NK-92 (cell line): Measurements from ENCODE around the gene BTG4.

ENCODE experiments used
- DNase-seq: peaks from one replicate; lab custom pipeline; 2025; ENCODE audit not compliant: unreplicated experiment; lab: John Stamatoyannopoulos, UW

The BTG4 gene

GRCh38 chr11:111537336-111537860 is 25.2 kb upstream of the BTG4 start:
- no peak for DNase-seq

GRCh38 chr11:111535281-111535680 is 23.1 kb upstream of the BTG4 start:
- DNase-seq, result no peak

- no peak for DNase-seq
Measured at GRCh38 chr11:111532365-111532709, 20.2 kb upstream of the BTG4 start.

- no peak for DNase-seq
Measured at GRCh38 chr11:111531687-111532364, 19.6 kb upstream of the BTG4 start.

- no peak for DNase-seq
Measured at GRCh38 chr11:111531136-111531535, 18.9 kb upstream of the BTG4 start.

GRCh38 chr11:111530091-111530490 is 17.9 kb upstream of the BTG4 start:
- no peak for DNase-seq

- no peak for DNase-seq
Measured at GRCh38 chr11:111528557-111528956, 16.4 kb upstream of the BTG4 start.

- no peak for DNase-seq
Measured at GRCh38 chr11:111527279-111527678, 15.1 kb upstream of the BTG4 start.

GRCh38 chr11:111526501-111526900 is 14.3 kb upstream of the BTG4 start:
- no peak for DNase-seq

GRCh38 chr11:111525456-111525855 is 13.3 kb upstream of the BTG4 start:
- DNase-seq, result no peak

GRCh38 chr11:111524056-111524455 is 11.9 kb upstream of the BTG4 start:
- DNase-seq, result no peak

GRCh38 chr11:111523343-111523742 is 11.2 kb upstream of the BTG4 start:
- DNase-seq, result no peak

- no peak for DNase-seq
Measured at GRCh38 chr11:111522426-111522825, 10.2 kb upstream of the BTG4 start.

- no peak for DNase-seq
Measured at GRCh38 chr11:111521135-111521534, 8.9 kb upstream of the BTG4 start.

- no peak for DNase-seq
Measured at GRCh38 chr11:111520560-111520959, 8.4 kb upstream of the BTG4 start.

- no peak for DNase-seq
Measured at GRCh38 chr11:111518668-111519067, 6.5 kb upstream of the BTG4 start.

- DNase-seq, result no peak
Measured at GRCh38 chr11:111515591-111515990, 3.4 kb upstream of the BTG4 start.

GRCh38 chr11:111514216-111515031 is 2.2 kb upstream of the BTG4 start, which contains the start of gene HOATZ:
Gene HOATZ, plus strand, starts transcription at chr11:111514778. Its CDS starts 7 bp downstream, at chr11:111514785.
- no peak for DNase-seq

- DNase-seq, result no peak
Measured at GRCh38 chr11:111513240-111513605, 1.0 kb upstream of the BTG4 start.

GRCh38 chr11:111510311-111510710 is 1.9 kb downstream of the BTG4 start:
- no peak for DNase-seq

GRCh38 chr11:111502611-111503010 is 9.6 kb downstream of the BTG4 start:
- no peak for DNase-seq

- DNase-seq, result no peak
Measured at GRCh38 chr11:111500481-111500880, 11.7 kb downstream of the BTG4 start.
